IPS-NIHi7 (cell line): ENCODE results near the gene ADGRV1.

Experiments used
- DNase-seq: peaks from one replicate; pipeline ENCODE4 v3.0.0; 2012; ENCODE audit warnings: mixed read lengths; ENCODE audit errors: extremely low spot score

ADGRV1 gene

GRCh38 chr5:90868799-90869198 lies 310.2 kb downstream of the ADGRV1 start:
- DNase-seq = no peak

- DNase-seq = no peak
These were observed 312.9 kb downstream of the ADGRV1 start for GRCh38 chr5:90871391-90871991.

- DNase-seq = no peak
These were observed 314.5 kb downstream of the ADGRV1 start for GRCh38 chr5:90873033-90873517.

- no peak for DNase-seq
These were observed 315.5 kb downstream of the ADGRV1 start for GRCh38 chr5:90874066-90874465.

GRCh38 chr5:90875456-90875855 lies 316.9 kb downstream of the ADGRV1 start:
- no peak for DNase-seq

GRCh38 chr5:90876366-90876765 lies 317.8 kb downstream of the ADGRV1 start:
- no peak for DNase-seq

- DNase-seq = no peak
These were observed 318.5 kb downstream of the ADGRV1 start for GRCh38 chr5:90877049-90877448.

GRCh38 chr5:90878081-90878480 lies 319.5 kb downstream of the ADGRV1 start:
- DNase-seq = no peak

- DNase-seq = no peak
These were observed 320.1 kb downstream of the ADGRV1 start for GRCh38 chr5:90878549-90879196.

GRCh38 chr5:90881626-90882150 lies 323.1 kb downstream of the ADGRV1 start:
- no peak for DNase-seq

- DNase-seq = no peak
These were observed 323.9 kb downstream of the ADGRV1 start for GRCh38 chr5:90882448-90882847.

- no peak for DNase-seq
These were observed 326.7 kb downstream of the ADGRV1 start for GRCh38 chr5:90885180-90885868.

- no peak for DNase-seq
These were observed 327.8 kb downstream of the ADGRV1 start for GRCh38 chr5:90886381-90886780.

GRCh38 chr5:90888511-90889324 lies 330.1 kb downstream of the ADGRV1 start:
- no peak for DNase-seq

GRCh38 chr5:90889325-90889600 lies 330.7 kb downstream of the ADGRV1 start:
- DNase-seq = no peak

- DNase-seq = no peak
These were observed 331.6 kb downstream of the ADGRV1 start for GRCh38 chr5:90890180-90890579.

GRCh38 chr5:90894866-90895420 lies 336.3 kb downstream of the ADGRV1 start:
- no peak for DNase-seq

- no peak for DNase-seq
These were observed 339.0 kb downstream of the ADGRV1 start for GRCh38 chr5:90897618-90898017.

- DNase-seq = no peak
These were observed 339.9 kb downstream of the ADGRV1 start for GRCh38 chr5:90898326-90899013.

- DNase-seq = no peak
These were observed 340.5 kb downstream of the ADGRV1 start for GRCh38 chr5:90899014-90899604.

GRCh38 chr5:90901261-90901660 lies 342.7 kb downstream of the ADGRV1 start:
- no peak for DNase-seq
